Esophagus muscularis mucosa (tissue), 3 donors: ENCODE data around the gene RAPGEF2.

Experiments used
- POLR2AphosphoS5 ChIP-seq, 2 donors: sonication (generic); formaldehyde crosslinking; IDR thresholded peaks; one replicate each; pipeline ENCODE4 v1.6.1; 2017; ENCODE audit warnings: antibody characterized with exemption in 2 of 2
- TF ChIP-seq, protein P1 (sequence below), 3 experiments: fragments of 200-600 bp in 2 of 3; fragments of 450-650 bp in 1 of 3; sonication (generic) in 2 of 3; IDR thresholded peaks; one replicate each; pipeline ENCODE4 v1.5.1; 2017 to 2019; ENCODE audit warnings: antibody characterized with exemption in 3 of 3, mild to moderate bottlenecking in 2 of 3, moderate library complexity in 1 of 3

GRCh38 chr4:159155119-159155518, 52.2 kb downstream of the RAPGEF2 start:
- TF ChIP-seq, protein P1, sequence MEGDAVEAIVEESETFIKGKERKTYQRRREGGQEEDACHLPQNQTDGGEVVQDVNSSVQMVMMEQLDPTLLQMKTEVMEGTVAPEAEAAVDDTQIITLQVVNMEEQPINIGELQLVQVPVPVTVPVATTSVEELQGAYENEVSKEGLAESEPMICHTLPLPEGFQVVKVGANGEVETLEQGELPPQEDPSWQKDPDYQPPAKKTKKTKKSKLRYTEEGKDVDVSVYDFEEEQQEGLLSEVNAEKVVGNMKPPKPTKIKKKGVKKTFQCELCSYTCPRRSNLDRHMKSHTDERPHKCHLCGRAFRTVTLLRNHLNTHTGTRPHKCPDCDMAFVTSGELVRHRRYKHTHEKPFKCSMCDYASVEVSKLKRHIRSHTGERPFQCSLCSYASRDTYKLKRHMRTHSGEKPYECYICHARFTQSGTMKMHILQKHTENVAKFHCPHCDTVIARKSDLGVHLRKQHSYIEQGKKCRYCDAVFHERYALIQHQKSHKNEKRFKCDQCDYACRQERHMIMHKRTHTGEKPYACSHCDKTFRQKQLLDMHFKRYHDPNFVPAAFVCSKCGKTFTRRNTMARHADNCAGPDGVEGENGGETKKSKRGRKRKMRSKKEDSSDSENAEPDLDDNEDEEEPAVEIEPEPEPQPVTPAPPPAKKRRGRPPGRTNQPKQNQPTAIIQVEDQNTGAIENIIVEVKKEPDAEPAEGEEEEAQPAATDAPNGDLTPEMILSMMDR (IDR thresholded peaks at IDR 0.05): no peak
- TF ChIP-seq POLR2AphosphoS5 (IDR thresholded peaks at IDR 0.05): no peak
